Measurements from ENCODE around the gene SLC39A5.

DNA sequence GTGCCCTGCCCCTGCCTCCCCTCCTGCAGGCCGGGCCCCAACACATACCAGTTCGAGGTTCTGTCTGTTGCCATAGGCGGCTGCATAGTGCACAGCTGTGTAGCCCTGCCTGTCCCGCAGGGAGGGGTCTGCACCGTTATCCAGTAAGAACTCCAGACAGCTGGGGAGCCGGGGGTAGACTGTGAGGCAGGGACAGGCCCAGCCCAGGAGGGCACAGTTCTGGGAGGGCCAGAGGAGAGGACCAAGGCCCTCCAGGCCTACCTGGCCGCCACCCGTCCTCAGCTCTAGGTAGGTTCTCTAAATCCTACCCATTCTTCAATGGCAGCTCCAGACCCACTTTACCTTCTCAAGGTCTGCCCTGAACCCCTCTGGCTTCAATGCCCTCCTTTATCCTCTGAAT, 18.9 kb downstream of the SLC39A5 start:
- TF ChIP-seq, protein P1, sequence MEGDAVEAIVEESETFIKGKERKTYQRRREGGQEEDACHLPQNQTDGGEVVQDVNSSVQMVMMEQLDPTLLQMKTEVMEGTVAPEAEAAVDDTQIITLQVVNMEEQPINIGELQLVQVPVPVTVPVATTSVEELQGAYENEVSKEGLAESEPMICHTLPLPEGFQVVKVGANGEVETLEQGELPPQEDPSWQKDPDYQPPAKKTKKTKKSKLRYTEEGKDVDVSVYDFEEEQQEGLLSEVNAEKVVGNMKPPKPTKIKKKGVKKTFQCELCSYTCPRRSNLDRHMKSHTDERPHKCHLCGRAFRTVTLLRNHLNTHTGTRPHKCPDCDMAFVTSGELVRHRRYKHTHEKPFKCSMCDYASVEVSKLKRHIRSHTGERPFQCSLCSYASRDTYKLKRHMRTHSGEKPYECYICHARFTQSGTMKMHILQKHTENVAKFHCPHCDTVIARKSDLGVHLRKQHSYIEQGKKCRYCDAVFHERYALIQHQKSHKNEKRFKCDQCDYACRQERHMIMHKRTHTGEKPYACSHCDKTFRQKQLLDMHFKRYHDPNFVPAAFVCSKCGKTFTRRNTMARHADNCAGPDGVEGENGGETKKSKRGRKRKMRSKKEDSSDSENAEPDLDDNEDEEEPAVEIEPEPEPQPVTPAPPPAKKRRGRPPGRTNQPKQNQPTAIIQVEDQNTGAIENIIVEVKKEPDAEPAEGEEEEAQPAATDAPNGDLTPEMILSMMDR (IDR thresholded peaks at IDR 0.05), result no peak
- no peak for TF ChIP-seq EZH2 (IDR thresholded peaks at IDR 0.05; ENCODE audit: borderline replicate concordance, insufficient read depth, low read depth, low read length, poor library complexity, severe bottlenecking)
